HG02759 (cell line): ENCODE measurements around the gene NLK.
"Not testable (repeated sequence)": the region's sequence is repeated elsewhere in the genome, so short reads cannot be mapped to it uniquely, and the experiment has no call there.

ENCODE experiments used
- ATAC-seq: cut with Tn5 transposase; IDR thresholded peaks from one replicate; pipeline ENCODE4 v1.9.1; 2021; ENCODE audit warnings: mild to moderate bottlenecking, moderate library complexity; ENCODE audit not compliant: unreplicated experiment

NLK gene

GRCh38 chr17:28227316-28228108, 185.0 kb downstream of the NLK start:
- no peak for ATAC-seq

- no peak for ATAC-seq
Observed at GRCh38 chr17:28228109-28228840, 185.8 kb downstream of the NLK start.

- ATAC-seq = no peak
Observed at GRCh38 chr17:28228986-28229729, 186.7 kb downstream of the NLK start.

DNA sequence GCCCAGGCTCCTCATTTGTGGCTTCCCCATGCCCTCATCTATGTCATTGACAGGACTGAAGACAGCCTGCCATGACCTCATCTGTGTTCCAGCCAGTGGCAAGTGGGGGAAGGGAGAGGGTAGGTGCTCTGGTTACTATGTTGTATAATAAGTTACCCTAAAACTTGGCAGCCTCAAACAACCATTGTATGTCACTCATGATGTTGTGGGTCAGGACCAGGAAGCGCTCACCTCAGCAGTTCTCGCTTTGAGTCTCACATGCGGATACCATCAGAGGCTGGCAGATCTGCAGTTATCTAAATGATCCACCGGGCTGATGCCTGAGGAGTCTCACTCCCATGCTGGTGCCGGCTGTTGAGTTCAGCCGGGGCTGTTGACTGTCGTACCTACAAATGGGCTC, 187.5 kb downstream of the NLK start:
- ATAC-seq = no peak

GRCh38 chr17:28230607-28231006, 188.1 kb downstream of the NLK start:
- not testable (repeated sequence) for ATAC-seq

- not testable (repeated sequence) for ATAC-seq
Observed at GRCh38 chr17:28231624-28232023, 189.1 kb downstream of the NLK start.

GRCh38 chr17:28232966-28233870, 190.7 kb downstream of the NLK start:
- not testable (repeated sequence) for ATAC-seq

GRCh38 chr17:28233872-28234856, 191.7 kb downstream of the NLK start:
- not testable (repeated sequence) for ATAC-seq

GRCh38 chr17:28235066-28235700, 192.7 kb downstream of the NLK start:
- not testable (repeated sequence) for ATAC-seq

DNA sequence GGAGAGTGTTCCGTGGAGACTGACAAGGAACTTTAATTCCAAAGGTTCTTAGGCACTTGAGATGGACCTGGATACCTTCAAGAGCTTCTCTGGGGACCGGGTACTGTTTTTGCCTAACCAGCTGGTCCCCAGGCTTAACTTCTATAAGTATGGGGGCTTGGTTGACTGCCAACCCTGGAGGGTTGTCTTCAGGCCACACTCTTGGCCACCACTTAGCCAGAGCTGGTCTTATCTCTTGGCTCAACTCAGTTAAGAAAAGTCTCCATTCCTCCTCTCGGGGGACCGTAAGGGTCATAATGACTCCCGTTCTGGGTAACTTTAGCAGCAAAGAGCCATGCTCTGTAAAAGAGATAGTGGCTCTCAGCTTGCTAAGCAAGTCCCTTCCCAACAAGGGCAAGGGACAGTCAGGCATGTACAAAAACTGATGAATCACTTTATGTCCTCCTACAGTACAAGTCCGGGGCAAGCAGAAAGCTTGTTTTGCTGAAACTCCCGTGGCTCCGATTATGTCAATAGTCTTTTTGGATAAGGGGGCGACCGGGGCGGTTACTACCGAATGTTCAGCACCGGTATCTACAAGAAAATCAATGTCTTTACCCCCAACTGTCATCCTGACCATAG, 193.7 kb downstream of the NLK start:
- not testable (repeated sequence) for ATAC-seq

GRCh38 chr17:28238547-28239270, 196.2 kb downstream of the NLK start:
- not testable (repeated sequence) for ATAC-seq

DNA sequence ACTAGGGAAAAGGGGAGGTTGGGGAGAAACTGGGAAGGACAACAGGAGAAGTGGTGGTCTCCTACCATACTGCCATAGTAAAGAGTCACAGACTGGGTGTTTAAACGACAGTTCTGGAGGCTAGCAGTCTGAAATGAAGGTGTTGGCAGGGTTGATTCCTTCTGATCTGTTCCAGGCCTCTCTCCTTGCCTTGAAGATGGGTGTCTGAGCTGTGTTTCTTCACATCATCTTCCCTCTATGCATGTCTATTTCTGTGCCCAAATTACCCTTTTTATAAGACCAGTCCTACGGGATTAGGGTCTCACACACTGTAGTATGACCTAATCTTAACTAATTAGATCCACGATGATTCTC, 196.8 kb downstream of the NLK start:
- ATAC-seq = no peak

DNA sequence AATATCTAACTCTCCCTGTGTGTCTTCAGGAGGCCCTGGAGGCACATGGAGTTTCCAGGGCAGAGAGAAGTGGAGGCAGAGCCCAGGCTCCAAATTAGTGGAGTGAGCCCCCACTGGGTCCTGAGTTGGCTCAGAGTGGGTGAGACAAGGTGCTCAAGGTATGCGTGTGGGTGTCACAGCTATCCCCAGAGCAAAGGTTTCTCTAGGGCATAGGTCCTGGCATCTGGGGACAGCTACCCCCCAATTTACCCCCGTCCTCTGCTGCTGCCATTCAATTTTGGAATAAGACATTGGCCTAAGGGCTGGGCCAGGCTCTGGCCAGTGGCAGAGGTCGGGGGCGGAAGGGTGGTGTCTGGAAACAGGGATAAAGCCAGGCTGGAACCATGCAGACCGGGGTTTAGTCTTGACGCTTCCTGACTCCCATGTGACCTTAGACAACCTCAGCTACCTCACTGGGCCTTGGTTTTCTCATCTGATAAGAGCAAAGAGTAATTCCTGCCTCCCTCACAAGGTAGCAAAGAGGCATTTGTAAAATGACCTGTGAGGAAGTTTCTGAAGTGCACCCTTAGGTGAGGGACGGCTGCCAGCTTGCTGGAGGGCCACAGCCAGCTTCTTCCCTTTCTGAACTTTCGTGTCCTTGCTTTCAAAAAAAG, 198.3 kb downstream of the NLK start:
- ATAC-seq = no peak

DNA sequence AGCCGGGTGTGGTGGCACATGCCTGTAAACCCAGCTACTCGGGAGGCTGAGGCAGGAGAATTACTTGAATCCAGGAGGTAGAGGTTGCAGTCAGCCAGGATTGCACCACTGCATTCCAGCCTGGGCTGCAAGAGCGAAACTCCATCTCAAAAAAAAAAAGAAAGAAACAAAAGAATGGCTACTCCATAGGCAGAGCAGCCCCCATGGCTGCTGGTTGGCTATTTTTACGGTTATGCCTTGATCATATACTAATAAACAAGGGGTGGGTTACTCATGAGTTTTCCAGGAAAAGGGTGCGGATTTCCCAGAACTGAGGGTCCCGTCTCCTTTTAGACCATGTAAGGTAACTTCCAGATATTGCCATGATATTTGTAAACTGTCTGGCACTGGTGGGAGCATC, 200.3 kb downstream of the NLK start:
- no peak for ATAC-seq

DNA sequence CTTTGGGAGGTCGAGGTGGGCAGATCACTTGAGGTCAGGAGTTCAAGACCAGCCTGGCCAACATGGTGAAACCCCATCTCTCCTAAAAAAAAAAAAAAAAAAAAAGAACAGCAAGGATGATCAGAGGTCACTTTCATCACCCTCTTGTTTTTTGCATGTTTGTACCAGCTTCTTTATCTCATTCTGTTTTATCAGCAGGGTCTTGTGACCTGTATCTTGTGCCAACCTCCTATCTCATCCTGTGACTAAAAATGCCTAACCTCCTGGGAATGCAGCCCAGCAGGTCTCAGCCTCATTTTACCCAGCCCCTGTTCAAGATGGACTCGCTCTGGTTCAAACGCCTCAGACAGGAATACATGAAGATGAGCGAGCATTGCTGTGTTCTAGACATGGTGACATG, 200.8 kb downstream of the NLK start:
- ATAC-seq = not testable (repeated sequence)

DNA sequence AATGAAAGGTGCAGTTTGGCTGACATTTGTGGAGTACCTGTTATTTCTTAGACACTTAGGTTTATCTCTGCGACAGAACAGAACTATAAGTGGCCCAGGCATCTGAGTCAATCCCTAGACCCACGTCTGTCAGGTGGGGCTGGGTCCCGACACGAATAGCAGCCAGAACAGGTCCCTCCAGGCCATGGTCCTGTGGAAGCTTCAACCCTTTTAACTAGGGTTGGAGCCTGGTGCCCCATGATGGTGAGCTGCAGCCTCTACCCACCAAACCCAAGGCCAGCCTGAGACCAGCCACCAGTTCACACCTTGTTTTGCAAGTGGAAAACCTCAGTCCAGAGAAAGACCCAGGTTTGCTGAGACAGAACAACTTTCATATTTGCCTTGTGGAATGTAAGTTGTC, 202.0 kb downstream of the NLK start:
- no peak for ATAC-seq
